Activated CD4-positive, CD25-positive, alpha-beta regulatory T cell (primary cell): ENCODE results near the gene FOXI2.

Experiments used
- DNase-seq, 4 experiments: peaks; one replicate each; lab custom pipeline; 2025; lab: John Stamatoyannopoulos, UW

Gene FOXI2

GRCh38 chr10:127736915-127737562, at the start of gene FOXI2:
FOXI2 (plus strand) TSS chr10:127737185; CDS start chr10:127737274, 89 bp downstream.
- no peak for DNase-seq

- DNase-seq = no peak
These were observed 49.4 kb upstream of the FOXI2 start for GRCh38 chr10:127687548-127687947.

DNA sequence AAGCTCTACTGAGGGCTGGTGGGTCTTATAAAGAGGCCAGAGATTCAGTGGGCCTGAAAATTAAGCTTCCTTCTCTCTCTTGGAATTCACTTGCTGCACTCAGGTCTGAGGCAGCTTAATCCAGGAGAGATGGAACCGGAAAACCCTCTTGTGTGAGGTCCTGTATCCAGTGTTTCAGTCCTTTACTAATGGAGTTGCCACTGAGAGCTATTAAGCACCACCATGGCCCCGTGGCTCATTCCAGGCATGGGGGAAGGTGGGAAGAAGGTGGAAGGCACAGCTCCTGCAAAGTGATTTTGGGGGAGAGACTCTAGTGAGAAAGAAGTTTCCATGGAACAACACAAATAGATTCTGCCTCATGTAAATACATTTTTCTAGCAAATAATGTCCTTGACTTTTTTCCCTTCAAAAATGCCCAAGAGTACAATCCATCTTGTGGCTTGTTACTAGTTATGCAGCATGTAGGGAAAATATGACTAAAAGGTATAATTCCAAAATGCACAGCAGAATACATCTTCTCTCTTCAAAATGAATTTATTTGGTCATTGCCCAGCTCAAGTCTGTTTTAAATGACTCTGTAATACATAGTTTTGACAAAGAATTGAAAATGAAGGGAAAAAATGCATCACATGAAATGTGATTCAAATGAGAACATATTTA, 46.7 kb upstream of the FOXI2 start:
- no peak for DNase-seq

- no peak for DNase-seq
These were observed 42.3 kb upstream of the FOXI2 start for GRCh38 chr10:127694580-127695193.

GRCh38 chr10:127695431-127695830, 41.6 kb upstream of the FOXI2 start:
- DNase-seq = no peak

GRCh38 chr10:127698886-127699285, 38.1 kb upstream of the FOXI2 start:
- no peak for DNase-seq

DNA sequence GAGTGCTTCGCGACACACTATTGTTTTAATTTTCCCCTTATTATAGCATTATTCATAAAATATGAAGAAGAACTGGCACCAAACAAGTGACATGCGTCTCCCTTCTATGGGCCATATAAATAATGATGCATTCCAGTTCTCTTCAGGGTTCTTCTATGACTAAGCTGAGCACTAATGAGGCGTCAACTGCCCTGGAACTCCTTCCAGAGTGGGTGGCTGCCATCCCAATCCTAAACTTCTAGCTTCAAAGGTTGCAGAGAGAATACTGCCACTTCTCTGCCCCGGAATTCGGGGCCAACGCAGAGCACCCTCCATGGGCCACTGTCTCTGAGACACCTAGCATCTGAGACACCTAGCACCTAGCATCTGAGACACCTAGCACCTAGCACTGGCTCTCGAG, 37.7 kb upstream of the FOXI2 start:
- DNase-seq = no peak

DNA sequence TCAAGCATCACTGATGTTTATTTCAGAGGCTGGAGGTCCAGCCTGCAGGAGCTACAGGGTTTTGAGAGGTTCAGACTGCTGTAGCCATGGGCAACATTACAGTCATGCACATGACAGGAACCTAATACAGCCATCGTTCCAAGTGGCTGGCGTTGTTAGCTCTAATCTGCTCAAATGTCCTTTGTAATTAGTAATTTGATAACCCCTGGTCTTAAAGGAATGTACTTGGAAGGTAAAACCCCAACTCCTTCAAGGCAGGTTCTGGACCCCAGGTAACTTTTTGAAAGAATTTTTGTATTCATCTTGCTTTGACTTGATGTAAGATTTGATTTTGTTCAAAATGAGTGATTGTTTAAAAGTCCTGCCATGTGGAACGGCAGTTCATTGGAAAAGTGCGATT, 34.7 kb upstream of the FOXI2 start:
- DNase-seq = no peak

GRCh38 chr10:127715249-127715648, 21.7 kb upstream of the FOXI2 start:
- DNase-seq = no peak

GRCh38 chr10:127715782-127716378, 21.1 kb upstream of the FOXI2 start:
- no peak for DNase-seq

DNA sequence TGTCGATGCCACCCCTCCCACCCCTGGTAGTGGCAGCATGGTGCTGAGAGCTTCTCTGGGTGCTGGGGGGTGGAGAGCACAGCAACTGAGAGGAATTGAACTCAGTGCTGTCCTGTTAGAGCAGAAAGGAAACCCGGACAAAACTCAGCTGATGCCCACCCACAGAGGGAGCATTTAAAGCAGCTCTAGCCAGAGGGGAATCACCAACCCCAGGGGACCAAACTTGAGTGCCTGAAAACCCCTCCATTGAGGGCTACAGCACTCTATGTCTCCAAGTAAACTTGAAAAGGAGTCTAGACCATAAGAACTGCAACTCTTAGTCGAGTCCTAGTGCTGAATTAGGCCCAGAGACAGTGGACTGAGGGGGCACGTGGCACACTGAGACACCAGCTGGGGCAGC, 16.8 kb upstream of the FOXI2 start:
- no peak for DNase-seq

DNA sequence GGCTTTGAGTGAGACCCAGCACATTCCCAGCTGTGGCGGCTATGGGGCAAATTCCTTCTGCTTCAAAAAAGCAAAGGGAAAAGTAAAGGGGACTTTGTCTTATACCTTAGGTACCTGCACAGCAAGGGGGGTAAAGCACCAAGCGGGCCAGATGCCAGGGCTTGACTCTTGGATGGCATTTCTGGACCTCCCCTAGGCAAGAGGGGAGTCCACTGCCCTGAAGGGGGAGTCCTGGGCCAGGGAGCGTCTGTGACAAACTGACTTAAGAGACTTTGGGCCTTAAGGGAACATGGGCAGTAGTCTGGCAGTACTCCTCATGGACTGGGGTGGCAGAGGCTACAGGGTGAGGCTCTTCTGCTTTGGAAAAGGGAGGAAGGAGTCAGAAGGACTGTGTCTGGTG, 16.1 kb upstream of the FOXI2 start:
- no peak for DNase-seq

DNA sequence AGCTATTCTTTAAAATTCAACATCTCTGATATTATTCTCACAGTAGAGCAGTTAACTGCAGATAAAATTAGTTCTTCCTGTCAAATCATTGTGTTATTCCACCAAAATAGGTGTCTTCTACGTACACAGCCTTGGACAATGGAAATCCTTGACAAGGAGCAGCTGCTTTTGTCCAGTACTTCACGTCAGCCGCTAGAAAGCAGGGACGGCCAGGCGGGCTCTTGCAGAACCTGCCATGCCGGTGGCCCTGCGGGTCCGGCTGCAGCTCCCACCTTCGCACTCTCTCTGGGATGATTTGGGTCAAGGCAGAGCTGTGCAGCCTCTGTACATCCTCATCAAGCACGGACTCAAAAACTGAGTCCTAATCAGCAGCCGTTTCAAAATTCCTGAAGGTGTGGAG, 2.2 kb upstream of the FOXI2 start:
- DNase-seq = no peak

GRCh38 chr10:127735156-127735555, 1.8 kb upstream of the FOXI2 start:
- DNase-seq = no peak

DNA sequence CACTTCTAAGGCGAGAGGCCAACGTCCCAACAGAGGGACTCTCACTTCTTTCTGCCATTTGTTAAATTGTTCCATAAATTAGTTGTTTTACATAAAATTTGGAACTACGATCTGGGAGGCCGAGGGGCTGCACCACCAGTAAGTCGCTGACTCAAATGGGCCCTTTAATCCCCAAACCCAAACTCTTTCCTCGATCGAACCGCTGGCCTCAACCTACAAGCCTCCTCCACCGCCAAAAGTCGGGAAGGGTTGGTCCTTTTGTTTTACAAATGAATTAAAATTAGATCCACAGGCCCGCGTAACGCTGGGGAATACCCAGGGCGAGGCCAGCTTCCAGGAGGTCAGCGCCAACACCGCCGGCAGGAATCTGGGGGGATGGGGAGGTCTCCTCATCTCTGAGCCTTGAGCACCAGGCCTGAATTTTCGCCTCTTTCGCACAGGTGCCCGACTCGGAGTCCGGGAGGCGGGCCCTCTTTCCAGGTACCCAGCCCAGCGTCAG, 1.2 kb upstream of the FOXI2 start:
- DNase-seq = no peak

DNA sequence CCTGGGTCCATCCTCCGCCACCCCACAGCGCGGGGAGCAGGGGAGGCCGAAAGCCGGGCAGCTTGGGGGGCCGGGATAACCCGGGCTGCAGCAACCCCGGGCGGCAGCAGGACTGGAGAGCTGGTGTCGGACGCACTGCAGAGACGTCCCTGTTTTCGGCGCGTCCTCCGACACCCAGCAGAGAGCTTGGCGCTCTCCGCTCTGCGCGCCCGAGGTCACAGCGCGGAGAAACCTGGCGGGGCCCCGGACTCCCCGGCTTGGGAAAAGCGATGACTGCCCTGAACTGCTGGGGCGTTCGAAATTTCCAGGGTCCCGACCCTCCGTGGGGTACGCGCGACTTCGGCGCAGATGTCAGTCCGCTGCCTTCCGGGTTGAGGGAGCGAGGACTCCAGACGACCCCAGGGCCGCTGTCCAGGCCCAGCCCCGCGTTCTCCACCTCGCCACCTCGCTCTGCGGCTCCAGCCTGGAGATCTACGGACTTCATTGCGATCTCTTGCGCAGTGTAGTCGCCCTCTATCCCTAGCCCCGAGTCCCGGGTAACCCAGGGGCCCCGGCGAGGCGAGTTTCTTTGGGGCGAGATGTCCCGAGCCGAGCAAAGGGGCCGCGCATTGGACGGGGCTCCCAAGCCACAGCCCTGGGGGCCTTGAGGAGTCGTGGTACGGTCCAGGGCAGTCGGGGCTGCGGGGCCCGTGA, 617 bp upstream of the FOXI2 start:
- no peak for DNase-seq

DNA sequence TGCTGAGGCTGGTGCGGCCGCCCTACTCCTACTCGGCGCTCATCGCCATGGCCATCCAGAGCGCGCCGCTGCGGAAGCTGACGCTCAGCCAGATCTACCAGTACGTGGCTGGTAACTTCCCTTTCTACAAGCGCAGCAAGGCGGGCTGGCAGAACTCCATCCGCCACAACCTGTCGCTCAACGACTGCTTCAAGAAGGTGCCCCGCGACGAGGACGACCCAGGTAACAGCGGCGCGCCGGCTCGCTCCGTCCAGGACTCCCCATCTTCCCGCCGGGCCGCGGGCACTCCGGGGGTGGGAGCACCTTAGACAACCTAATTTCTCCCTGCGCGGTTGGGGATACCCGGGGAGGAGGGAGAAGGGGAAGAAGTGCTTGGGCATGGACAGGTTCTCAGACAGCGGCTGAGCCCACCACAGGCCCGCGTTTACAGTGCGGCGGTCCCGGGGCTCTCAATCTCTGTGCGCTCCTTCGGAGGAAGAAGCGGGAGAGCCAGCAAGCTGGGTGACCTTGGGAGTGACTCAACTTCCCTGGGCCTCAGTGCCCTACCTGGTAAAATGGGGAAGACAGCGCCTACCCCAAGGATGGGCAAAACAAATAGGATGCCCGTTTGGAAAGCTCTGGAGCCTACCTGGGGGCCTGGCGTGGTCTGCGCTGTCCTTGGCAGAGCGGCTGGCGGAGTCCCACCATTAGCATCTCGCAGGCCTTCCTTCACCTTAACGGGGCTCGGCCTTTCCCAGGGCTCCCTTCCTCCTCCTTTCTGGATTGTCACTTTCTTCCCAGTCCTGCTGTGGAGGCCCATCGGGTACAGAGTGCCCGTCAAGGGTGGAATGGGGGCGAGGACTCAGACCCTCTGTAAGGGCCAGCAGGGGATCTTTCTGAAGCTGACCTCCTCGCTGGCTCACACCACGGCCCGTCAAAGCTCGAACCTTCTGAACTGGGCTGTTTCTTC, 852 bp downstream of the FOXI2 start:
- no peak for DNase-seq

DNA sequence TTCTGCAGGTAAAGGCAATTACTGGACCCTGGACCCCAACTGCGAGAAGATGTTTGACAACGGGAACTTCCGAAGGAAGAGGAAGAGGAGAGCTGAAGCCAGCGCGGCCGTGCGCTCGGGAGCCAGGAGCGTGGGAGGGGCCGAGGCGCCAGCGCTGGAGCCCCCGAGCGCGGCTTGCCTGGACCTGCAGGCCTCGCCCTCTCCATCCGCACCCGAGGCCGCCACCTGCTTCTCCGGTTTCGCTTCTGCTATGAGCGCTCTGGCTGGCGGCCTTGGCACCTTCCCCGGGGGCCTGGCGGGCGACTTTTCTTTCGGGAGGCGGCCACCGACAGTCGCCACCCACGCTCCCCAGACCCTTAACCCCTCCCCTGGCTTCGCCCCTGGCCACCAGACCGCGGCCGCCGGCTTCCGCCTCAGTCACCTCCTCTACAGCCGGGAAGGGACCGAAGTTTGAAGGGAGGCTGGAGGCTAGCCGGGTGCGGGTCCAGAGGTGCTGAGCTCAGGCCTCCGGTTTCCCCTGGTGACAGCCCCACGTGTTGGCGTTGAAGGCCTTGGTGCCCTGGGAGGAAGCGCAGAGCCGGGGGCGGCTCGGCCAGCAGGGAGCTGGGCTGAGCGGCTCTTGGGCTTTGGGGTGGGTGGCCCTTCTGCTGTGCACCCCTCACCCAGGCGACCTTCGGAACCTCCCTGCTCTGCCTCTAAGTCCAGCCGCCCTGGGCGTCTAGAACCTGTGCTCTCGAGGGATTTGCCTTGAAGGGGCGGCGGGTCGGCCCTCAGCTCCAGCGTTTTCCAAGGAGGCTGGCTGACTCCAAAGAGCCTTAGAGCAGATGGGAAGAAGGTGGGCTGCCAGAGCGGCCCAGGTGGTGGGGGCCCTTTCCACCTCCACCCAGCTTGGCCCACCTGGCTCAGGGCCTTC, 1.8 kb downstream of the FOXI2 start:
- no peak for DNase-seq

GRCh38 chr10:127739908-127740307, 2.9 kb downstream of the FOXI2 start:
- no peak for DNase-seq

GRCh38 chr10:127740596-127740995, 3.6 kb downstream of the FOXI2 start:
- no peak for DNase-seq
